Pulmonary artery endothelial cell (primary cell): ENCODE results near the gene ADAM12. TPM values are rescaled to one million over a fixed set of nuclear protein-coding genes. Genes with fewer than 3 reads are reported as not detected.
"Not testable (repeated sequence)": the region's sequence is repeated elsewhere in the genome, so short reads cannot be mapped to it uniquely, and the experiment has no call there.

Source experiments
- DNase-seq: peaks from one replicate; pipeline ENCODE4 v3.0.0-alpha.2; 2011; ENCODE audit warnings: low read depth, low spot score
- total RNA-seq: library from RNA; depleted of rRNA; stranded (reverse); fragments of >200 nt; gene quantifications from 2 replicates; pipeline ENCODE4 v1.2.3, GENCODE V29; 2014

Gene ADAM12
- total RNA-seq, 1 donor from 2014 or later: 0.13 TPM

GRCh38 chr10:125989791-125990190 lies 398.5 kb downstream of the ADAM12 start:
- DNase-seq: no peak

- DNase-seq: no peak
These were observed 402.6 kb downstream of the ADAM12 start for GRCh38 chr10:125985557-125986240.

GRCh38 chr10:125984865-125985495 lies 403.3 kb downstream of the ADAM12 start:
- DNase-seq: no peak

DNA sequence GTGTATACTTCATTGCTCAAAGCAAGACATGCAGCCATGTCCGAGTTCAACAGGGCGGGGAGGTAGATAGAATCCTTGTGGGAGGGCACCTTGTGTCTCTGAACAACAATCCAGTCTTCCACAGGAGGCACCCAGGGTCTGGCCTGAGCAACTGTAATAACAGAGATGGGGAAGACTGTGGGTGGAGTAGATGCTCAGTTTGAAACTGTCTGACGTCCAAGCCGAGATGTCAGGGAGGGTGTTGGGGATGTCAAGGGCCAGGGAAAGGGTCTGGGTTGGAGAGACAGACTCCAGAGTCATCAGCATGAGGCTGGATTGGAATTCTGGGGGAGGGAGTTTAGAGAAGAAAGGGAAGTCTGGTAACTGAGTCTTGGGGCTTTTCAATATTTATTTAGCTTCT lies 403.9 kb downstream of the ADAM12 start:
- DNase-seq: no peak

DNA sequence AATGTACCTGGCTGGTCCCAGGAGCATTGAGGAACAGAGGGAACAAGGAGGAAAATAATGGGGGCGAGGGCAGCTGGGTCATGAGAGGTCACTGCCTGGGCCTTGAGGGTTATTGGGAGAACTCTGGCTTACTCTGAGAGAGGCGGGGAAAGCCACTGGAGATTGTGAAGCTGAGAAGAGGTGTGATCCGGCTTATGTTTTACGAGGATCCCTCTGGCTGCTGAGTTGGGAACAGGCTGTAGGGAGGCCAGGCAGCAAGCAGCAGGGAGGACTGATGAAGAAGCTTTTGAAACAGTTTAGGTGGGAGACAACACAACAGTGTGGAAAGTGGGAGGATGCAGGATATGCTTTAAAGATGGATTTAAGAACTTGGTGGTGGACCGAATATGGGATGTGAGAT lies 404.6 kb downstream of the ADAM12 start:
- DNase-seq: no peak

DNA sequence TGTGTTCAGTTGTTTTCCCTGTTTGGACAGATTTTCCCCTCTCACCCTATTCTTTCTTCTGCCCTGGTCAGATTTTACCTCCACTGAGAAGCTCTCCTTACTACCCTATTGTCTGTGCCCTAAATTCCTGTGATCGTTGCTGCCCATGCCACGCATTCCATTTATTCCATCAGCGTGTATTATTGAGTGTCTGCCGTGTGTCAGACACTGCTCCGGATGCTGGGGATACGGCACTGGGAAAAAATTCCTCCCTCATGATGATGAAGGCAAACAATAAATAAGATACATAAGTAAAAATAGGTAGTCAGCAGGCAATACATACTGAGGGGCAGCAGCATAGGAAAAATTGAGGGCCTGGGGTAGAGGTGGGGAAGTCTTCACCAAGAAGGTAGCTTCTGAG lies 405.1 kb downstream of the ADAM12 start:
- no peak for DNase-seq

DNA sequence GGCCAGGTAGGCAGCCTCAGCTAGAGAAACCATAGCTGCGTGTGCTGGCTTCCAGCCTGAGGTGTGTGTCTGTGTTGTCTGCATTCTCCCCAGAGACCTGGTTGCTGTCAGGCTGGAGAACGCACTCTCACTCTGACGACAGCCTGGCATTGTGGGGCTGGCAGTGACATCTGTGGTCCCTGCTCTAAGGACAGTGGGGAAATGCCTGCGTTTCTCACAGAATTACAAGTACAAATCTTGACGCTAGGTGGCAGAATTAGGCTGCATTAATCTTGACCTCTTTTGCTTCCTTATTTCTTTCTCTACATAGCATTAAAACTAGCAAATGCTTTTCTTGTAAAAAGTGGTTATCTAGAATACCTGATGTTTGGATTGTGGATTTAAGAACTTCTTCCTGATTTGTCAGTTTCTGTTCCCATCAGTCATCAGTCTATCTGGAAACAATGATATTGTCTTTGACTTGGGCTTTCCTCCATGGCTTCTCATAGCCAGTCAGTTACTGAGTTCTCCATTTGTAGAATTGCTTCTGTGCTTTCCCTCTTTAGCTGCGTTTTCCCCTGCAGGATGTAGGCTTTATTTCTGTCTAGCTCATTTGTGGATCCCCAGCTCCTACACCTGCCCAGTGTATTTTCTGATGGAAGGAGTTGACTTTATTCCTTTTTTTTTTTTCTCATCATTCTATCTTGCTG lies 405.9 kb downstream of the ADAM12 start:
- peak; percentile 29 for DNase-seq

DNA sequence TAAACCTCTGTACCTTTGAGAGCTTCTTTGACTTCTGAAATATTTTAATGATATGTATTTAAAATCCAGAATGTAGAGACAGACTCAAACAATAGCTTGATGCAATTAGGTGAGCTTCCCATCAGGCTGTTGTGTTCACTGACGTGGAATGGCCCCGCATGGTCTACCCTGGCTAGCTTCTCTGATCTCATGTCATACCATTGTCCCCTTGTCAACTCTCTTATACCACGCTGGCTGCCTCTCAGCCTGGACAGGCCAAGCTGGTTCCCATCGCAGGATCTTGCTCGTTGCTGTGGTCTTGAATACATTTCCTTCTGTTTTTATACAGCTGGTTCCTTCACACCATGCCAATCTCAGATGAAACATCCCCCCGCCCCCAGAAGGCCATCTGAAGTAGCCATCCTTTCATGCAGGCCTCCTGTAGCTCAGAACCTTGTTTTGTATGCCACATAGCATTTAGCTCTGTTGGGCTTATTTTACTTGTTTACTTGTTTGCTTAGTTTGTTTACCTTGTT lies 407.7 kb downstream of the ADAM12 start:
- no peak for DNase-seq

GRCh38 chr10:125979976-125980375 lies 408.3 kb downstream of the ADAM12 start:
- no peak for DNase-seq

- DNase-seq: no peak
These were observed 411.2 kb downstream of the ADAM12 start for GRCh38 chr10:125976960-125977605.

DNA sequence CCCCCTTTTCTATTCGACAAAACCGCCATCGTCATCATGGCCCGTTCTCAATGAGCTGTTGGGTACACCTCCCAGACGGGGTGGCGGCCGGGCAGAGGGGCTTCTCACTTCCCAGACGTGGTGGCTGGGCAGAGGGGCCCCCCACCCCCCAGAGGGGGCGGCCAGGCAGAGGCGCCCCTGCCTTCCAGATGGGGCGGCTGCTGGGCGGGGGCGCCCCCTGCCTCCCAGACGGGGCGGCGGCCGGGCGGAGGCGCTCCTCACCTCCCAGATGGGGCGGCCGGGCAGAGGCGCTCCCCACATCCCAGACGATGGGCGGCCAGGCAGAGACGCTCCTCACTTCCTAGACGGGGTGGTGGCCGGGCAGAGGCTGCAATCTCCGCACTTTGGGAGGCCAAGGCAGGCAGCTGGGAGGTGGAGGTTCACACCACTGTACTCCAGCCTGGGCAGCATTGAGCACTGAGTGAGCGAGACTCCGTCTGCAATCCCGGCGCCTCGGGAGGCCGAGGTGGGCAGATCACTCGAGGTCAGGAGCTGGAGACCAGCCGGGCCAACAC lies 418.1 kb downstream of the ADAM12 start:
- not testable (repeated sequence) for DNase-seq

- no peak for DNase-seq
These were observed 420.7 kb downstream of the ADAM12 start for GRCh38 chr10:125967533-125967932.

- no peak for DNase-seq
These were observed 423.7 kb downstream of the ADAM12 start for GRCh38 chr10:125964558-125964957.
